LNCaP clone FGC (cell line): Measurements from ENCODE around the gene NOSIP.

Experiments used
- DNase-seq: peaks from one replicate; pipeline ENCODE4 v3.0.0-alpha.2; 2011; ENCODE audit warnings: low read depth
- H3K4me3 ChIP-seq: 2 replicates; pipeline ENCODE4 v1.5.1; 2011; ENCODE audit warnings: mild to moderate bottlenecking, low read depth, low read length, control low read depth
- CTCF ChIP-seq: IDR thresholded peaks from 2 replicates; pipeline ENCODE4 v1.5.1; 2012; ENCODE audit warnings: mild to moderate bottlenecking; ENCODE audit not compliant: control insufficient read depth, insufficient read depth; ENCODE audit errors: extremely low read depth

The NOSIP gene

GRCh38 chr19:49507803-49508494 lies 72.4 kb downstream of the NOSIP start:
- no peak for DNase-seq
- TF ChIP-seq CTCF: no peak
- no peak overlapping the region for H3K4me3 ChIP-seq

DNA sequence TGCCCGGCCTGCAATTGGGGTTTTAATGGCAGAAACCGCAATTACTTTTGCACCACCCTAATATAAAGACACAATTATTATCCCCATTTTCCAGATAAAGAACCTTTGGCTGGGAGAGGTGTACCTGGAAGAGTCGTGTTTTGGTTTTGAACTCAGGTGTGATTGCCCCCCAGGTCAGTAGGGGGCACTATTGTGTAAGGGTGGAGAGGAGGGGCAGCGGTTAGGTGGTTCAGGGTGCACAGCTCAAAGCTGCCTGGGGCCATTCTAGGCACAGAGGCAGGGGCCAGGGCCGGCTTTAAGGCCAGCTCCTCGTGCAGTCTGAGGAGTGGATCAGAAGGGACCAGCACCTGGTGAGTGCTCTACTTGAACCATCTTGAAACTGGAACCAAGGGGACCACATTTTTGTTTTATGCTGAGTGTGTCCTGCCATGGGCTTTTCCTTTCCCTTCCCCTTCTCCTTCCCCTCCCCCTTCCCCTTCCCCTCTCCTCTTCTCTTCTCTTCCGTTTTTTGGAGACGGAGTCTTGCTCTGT lies 73.7 kb downstream of the NOSIP start:
- TF ChIP-seq CTCF: peak; percentile 85
- DNase-seq: no peak
- no peak overlapping the region for H3K4me3 ChIP-seq
